ENCODE data around the gene PHACTR2. TPM values are rescaled to one million over a fixed set of nuclear protein-coding genes. Genes with fewer than 3 reads are reported as not detected.
"Not testable (repeated sequence)": the region's sequence is repeated elsewhere in the genome, so short reads cannot be mapped to it uniquely, and the experiment has no call there.

The PHACTR2 gene
- total RNA-seq, 2 donors from 2014 or later = 50.3 to 54.4 TPM

DNA sequence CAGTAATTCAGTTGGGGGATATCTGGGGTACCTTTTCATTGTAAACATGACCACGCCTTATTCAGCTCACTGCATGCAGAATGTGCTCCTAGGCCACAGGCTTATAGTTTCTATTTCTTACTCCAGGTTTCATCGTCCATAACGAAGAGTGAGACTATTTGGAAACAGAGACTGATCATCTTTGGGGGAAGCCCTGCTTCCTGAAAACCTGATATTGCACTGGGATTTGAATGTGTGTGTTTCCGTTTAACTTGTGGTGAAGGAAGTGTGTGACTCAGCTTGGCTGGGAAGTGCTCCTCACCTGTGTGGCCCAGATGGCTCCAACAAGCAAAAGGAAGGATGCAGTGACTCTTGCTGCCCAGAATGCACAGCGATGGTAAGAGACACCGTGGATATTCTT, 145.8 kb downstream of the PHACTR2 start:
- intact Hi-C loops (cut with DNase I, micrococcal nuclease) = no loop called here
- no peak for ATAC-seq
- DNase-seq = no peak

DNA sequence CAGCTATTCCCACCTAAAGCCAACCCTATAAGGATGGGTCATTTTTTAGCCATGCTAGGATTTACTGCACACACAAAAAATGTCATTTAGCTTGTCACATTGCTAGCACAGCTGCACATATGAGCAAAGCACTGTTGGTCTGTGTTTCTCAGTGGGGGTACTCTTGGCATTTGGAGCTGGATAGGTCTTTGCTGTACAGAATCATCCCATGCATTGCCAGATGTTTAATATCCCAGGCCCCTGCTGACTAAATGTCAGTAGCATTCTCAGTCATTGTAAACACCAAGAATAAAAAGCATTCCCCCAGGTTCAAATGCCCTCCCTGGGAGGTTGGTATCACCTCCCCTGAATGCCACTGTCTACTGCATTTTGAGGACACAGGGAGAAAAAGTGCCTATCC, 150.8 kb downstream of the PHACTR2 start:
- no peak for DNase-seq
- intact Hi-C loops (cut with DNase I, micrococcal nuclease) = no loop called here
- no peak for ATAC-seq

DNA sequence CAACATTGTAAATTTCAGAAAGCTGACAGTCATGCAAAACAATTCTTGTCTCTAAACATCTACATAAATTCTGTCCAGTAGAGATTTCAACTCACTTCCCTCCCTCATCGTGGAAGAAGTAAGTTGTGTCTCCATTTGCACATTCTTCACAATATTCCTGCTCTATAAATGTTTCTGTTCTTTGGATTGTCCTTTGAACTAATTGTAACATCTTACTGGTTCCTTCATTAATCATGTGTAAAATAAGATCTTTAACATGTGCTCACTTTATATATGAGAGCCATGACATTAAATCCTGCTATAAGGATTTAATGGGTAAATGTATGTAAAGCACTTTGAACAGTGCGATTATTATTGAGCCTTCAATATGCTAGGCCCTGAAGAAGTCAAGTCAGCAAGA, 158.4 kb downstream of the PHACTR2 start:
- DNase-seq (no peak), ATAC-seq (no peak)
- intact Hi-C loops (cut with DNase I, micrococcal nuclease) = no loop called here

DNA sequence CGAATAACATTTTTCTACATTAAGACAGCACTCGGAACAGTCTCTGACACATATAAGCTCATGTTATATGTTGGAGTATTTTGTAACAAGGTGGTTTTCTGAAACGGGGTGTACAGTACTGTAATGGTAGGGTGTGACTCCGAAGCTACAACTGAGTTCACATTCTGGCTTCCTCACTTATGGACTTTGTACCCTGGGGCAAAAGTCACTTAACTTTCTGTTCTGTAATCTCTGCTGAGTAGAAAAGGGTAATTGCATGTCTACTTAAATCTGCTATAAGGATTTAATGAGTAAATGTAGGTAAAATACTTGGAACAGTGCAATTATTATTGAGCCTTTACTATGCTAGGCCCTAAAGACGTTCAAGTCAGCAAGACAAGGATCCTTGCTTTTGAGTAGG, 160.6 kb downstream of the PHACTR2 start:
- DNase-seq = no peak
- peak; percentile 75 for ATAC-seq
- intact Hi-C loops (cut with DNase I, micrococcal nuclease) = no loop called here

DNA sequence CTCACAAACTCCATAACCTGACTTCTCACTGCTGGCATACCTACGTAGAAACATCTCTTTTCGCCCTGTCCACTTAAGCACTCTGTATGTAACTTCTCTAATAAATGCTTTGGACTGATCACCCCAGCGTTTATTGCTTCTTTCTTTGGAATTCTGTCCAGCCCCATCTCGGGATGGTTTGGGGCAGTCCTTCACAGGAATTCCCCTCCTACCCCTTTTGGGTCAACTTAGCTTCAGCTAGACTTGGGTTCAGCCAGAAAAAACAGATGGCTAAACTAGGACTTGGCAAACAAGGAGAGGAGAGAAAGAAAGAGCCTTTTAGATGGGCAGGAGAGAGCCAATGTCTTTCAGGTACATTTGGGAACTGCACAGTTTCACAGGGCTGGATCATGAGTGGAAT, 161.4 kb downstream of the PHACTR2 start:
- DNase-seq (no peak), ATAC-seq (no peak)
- intact Hi-C loops (cut with DNase I, micrococcal nuclease) = no loop called here

DNA sequence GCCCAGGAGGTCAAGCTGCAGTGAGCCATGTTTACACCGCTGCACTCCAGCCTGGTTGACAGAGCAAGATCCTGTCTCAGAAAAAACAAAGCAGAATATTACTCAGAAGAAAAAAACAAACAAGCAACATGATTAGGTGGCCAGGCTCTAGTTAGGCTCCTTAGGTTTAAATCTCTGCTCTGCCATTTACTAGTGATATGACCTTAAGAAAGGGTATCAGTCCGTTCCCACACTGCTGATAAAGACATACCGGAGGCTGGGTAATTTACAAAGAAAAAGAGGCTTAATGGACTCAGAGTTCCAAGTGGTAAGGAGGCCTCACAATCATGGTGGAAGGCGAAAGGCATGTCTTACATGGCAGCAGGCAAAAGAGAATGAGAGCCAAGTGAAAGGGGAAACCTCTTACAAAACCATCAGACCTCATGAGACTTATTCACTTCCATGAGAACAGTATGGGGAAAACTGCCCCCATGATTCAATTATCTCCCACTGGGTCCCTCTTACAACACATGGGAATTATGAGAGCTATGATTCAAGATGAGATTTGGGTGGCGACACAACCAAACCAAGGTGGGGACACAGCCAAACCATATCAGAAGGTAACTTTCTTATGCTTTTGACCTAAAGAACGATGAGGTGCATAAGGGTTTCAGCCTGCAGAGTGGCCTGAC, 163.0 kb downstream of the PHACTR2 start:
- DNase-seq = no peak
- no peak for ATAC-seq
- intact Hi-C loops (cut with DNase I, micrococcal nuclease) = no loop called here

DNA sequence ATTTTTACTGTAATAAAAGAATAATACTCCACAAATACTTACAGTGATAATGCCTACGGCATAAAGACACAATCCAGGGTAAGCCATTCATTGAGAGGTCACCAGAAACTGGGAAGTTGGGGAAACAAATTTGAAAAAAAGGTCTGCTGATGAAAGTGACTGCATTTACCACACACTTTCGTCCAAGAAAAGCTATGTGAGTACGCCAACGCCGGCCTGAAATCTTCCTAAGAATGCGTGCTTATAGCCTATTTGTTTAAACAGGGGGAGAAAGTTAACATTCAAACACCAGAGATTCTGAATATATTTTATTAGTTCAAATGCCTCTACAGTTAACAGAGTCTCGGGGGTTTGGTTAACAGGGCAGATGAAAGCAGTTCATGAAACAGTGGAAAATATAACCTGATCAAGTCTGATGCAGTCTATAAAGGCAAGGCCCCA, 164.7 kb downstream of the PHACTR2 start:
- peak; percentile 21 for ATAC-seq
- intact Hi-C loops (cut with DNase I, micrococcal nuclease) = no loop called here
- peak in 1 of 2 donors; percentile 23 for DNase-seq

DNA sequence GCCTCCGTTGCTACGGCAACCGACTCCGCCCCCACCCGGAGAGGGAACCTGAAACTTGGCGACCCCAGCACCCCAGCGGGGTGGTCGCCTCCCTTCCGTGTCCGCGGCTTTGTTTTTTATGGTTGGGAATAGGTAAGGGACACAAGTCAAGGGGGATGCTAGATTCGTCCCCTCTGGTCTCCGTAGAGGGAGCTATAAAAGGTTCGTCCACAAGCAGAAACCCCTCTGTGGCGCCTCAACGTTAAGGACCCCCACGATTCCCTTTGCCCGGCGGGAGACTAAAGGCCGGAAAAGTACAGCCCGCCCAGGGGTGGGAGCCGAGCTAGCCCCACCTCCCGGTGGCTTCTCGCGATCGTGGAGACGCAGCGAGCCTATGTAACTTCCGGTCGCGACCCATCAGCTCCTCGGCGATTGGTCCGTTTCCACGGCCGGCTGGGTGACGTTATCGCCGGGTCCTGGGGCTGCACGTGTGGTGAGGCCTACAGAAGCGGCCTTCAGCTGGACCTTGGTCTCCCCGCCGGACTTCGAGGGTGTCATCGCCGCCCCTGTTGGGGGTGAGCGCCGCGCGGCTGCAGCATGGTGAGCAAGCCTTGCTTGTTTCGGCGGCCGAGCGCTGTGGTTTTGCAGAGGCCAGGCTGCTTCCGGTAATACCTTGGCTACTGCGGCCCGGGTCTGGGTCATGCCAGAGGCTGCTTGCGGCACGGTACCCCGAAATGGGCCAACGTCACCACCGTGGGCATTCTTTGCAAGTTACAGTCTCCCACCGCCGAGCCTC, 165.3 kb downstream of the PHACTR2 start, which contains the start of gene LTV1:
TSS of gene LTV1 (plus strand) at position 437 of the 775 bp plus-strand sequence. CDS start at position 577, 140 bp downstream.
- peak; percentile 96 for DNase-seq
- intact Hi-C loops (cut with DNase I, micrococcal nuclease) = no loop called here
- peak; percentile 97 for ATAC-seq

DNA sequence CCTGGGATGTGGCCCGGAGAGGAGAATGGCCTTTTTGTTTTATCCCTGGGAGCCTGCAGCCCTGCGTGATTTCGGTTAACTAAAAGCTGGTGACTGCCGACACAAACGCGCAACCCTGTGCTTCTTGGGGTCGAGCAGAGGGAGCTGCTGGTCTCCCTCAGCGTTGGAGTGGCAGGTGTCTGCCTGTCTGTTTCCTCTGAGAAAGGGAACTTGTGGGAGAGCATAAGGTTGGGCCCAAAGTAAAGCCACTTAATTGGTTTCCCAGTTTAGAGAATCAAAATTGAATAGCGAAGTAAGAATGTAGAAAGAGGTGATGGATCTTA, 165.9 kb downstream of the PHACTR2 start:
- intact Hi-C loops (cut with DNase I, micrococcal nuclease) = no loop called here
- no peak for DNase-seq
- ATAC-seq = peak; percentile 11

DNA sequence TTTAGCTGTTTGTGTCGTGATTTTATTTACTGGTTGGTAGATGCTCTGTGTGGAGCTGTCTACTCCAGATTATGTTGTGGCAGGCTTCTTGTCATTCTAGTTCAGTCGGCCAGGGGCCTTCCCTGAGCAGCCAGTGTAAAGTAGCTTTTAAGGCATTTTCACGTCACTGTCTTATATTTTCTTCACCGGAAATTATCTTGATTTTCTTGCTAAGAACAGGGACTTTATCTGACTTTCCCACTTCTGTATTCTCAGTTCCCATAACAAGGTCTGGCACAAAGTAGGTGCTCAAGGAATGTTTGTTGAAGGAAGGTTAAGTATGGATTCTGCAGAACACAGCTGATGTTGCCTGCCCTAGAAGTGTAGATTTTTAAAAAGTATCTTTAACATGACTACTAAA, 166.2 kb downstream of the PHACTR2 start:
- ATAC-seq (no peak), DNase-seq (no peak)
- intact Hi-C loops (cut with DNase I, micrococcal nuclease) = no loop called here

DNA sequence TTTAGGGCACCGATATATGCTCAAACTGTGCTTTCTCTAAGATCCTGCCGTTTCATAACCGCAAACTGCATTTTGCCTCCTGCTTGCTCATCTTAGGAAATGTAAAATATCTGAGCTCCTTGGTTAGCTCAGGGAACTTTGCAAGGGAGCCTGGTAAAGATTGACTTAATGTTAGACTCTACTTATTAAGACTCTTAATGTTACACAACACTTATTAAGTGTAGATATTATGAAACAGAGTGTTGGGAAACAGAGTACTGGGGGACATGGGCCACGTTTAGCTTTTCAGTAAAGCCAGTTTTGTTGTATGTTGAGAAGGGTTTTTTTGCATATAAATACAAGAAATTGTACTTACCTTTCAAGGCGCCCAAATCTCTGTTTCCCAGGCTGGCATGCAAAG, 167.3 kb downstream of the PHACTR2 start:
- DNase-seq (no peak), ATAC-seq (no peak)
- intact Hi-C loops (cut with DNase I, micrococcal nuclease) = no loop called here

DNA sequence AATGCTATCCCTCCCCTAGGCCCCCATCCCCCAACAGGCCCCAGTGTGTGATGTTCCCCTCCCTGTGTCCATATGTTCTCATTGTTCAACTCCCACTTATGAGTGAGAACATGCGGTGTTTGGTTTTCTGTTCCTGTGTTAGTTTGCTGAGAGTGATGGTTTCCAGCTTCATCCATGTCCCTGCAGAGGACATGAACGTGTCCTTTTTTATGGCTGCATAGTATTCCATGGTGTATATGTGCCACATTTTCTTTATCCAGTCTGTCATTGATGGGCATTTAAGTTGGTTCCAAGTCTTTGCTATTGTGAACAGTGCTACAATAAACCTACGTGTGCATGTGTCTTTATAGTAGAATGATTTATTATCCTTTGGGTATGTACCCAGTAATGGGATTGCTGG, 173.9 kb downstream of the PHACTR2 start:
- DNase-seq; ATAC-seq; intact Hi-C loops (cut with DNase I, micrococcal nuclease): not testable (repeated sequence)

DNA sequence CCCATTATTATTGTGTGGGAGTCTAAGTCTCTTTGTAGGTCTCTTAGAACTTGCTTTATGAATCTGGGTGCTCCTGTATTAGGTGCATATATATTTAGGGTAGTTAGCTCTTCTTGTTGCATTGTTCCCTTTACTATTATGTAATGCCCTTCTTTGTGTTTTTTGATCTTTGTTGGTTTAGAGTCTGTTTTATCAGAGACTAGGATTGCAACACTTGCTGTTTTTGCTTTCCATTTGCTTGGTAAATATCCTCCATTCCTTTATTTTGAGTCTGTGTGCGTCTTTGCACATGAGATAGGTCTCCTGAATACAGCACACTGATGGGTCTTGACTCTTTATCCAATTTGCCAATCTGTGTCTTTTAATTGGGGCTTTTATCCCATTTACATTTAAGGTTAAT, 177.3 kb downstream of the PHACTR2 start:
- DNase-seq; intact Hi-C loops (cut with DNase I, micrococcal nuclease); ATAC-seq: not testable (repeated sequence)

DNA sequence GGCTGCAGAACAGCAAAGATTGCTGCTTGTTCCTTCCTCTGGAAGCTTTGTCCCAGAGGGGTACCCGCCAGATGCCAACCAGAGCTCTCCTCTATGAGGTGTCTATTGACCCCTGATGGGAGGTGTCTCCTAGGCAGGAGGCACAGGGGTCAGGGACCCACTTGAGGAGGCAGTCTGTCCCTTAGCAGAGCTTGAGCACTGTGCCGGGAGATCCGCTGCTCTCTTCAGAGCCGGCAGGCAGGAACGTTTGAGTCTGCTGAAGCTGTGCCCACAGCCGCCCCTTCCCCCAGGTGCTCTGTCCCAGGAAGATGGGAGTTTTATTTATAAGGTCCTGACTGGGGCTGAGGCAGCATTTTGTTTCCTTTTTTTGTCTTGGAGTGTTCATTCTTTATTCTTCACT, 179.0 kb downstream of the PHACTR2 start:
- intact Hi-C loops (cut with DNase I, micrococcal nuclease); ATAC-seq; DNase-seq: not testable (repeated sequence)

DNA sequence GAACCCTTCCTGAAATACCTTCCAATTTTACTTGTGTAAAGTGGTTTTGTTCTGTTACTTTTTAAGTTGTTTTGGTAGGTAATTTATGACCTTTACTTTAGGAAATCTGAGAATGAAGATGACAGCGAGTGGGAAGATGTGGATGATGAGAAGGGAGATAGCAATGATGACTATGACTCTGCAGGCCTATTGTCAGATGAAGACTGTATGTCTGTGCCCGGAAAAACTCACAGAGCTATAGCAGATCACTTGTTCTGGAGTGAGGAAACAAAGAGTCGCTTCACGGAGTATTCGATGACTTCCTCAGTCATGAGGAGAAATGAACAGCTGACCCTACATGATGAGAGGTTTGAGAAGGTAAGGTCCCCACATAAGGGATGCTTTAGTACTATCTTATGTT, 179.9 kb downstream of the PHACTR2 start:
- DNase-seq (no peak), ATAC-seq (no peak)
- intact Hi-C loops (cut with DNase I, micrococcal nuclease) = no loop called here

DNA sequence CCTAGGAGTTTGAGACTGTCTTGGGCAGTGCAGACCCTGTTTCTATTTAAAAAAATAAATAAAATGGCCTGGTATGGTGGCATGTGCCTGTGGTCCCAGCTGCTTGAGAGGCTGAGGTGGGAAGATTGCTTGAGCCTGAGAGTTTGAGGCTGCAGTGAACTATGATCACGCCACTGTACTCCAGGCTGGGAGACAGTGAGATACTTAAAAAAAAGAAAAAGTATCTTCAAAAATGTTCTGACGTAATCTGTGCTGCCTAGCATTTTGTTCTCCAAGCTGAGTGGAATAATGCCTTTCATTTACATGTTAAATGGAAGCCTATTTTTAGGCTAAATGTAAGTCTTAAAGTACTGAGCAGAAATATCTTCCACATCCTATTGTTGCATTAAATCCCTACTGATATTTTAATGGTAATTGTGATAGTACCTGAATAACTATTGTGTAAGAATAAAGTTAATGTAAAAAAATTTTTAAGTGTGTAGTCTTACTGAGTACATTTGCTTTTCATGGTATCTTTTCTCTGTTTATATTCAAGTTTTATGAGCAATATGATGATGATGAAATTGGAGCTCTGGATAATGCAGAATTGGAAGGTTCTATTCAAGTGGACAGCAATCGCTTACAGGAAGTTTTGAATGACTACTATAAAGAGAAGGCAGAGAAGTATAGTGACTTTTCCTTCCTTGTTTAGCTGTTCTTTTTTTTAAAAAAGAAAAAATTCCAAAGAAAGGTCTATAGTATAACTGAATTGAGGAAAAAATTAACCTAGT, 182.3 kb downstream of the PHACTR2 start:
- ATAC-seq (no peak), DNase-seq (no peak)
- intact Hi-C loops (cut with DNase I, micrococcal nuclease) = no loop called here

DNA sequence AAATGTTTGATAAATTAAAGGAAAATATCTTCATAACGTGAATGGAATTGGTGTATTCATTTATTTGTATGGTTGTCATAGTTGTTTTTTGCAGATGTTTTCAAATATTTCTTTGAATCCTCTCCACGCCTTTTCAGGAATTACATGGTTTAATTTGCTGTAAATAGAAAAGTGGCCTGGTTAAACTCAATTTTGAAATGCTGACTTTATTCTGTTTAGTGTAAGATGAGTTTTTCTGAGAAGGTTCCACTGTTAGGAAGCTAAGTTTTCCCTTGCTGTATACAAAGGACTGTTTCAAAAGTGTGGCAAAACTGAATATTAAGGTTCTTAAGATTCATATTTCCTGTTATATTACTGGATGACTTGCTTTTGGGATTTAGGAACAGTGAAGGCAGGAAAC, 186.0 kb downstream of the PHACTR2 start:
- DNase-seq = no peak
- ATAC-seq = no peak
- intact Hi-C loops (cut with DNase I, micrococcal nuclease) = no loop called here

DNA sequence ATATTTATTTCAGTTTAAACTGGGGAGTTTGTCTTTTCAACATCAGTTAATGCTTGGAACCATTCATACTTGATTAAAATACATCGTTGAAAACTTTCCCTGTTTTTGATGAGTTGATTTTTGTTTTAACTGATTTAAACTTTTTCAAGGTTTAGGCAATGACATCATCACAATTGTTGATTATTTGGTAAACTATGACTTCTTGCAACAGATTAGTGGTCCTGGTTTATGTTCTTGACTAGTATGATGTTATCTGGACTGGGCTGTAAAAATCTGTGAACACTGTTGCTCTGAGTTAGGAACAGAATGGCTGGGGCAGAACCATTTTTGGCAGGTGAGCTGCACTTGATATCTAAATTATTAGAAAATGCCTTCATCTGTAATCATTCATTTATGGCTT, 186.5 kb downstream of the PHACTR2 start, which contains the start of gene ZC2HC1B:
TSS of gene ZC2HC1B (plus strand) at position 241 of the 400 bp plus-strand sequence. CDS start at position 307, 66 bp downstream.
- DNase-seq = no peak
- no peak for ATAC-seq
- intact Hi-C loops (cut with DNase I, micrococcal nuclease) = no loop called here

DNA sequence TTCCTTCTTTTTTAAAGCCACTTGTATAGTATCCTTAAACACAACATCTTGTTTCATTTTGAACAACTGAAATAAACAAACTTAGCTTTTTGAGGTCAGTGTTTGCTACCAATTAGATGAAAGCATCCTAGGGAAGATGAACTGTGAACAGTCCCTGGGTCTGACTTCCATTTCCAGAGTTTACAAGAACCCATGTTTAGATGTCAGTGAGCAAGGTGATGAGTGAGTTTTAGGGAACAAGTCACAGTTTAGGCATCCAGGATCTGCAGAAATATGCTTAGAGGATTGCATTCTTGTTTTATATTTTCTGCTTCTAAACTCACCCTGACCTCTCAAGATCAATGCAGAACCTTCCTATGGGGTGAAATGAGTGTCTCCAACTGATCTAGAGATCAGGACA, 189.5 kb downstream of the PHACTR2 start:
- no peak for ATAC-seq
- intact Hi-C loops (cut with DNase I, micrococcal nuclease) = no loop called here
- DNase-seq = no peak

DNA sequence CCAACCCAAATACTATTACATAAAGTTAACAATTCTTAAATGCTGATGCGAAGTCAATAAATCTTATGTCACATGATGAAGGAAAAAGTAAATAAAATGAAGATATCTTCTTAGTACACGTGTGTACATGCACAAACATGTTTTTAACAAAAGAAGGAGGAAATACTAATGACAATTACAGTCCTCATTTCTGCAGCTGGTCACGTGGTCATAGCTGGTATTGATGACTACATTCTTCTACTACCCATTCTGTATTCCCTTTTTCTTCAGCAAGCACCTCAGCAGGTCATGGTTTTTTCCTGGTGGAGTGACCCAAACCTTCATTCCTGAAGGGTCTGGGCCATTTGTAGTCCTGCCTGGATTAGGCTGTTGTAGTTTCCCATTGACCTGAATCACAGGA, 191.0 kb downstream of the PHACTR2 start:
- intact Hi-C loops (cut with DNase I, micrococcal nuclease); DNase-seq; ATAC-seq: not testable (repeated sequence)

Measured in left colon (tissue), 2 donors.